ENCODE measurements around the gene MRI1. TPM values are rescaled to one million over a fixed set of nuclear protein-coding genes. Genes with fewer than 3 reads are reported as not detected.

The MRI1 gene
- total RNA-seq, 6 experiments from 2014 or later, result 14.5 to 30.5 (median 24.1) TPM

DNA sequence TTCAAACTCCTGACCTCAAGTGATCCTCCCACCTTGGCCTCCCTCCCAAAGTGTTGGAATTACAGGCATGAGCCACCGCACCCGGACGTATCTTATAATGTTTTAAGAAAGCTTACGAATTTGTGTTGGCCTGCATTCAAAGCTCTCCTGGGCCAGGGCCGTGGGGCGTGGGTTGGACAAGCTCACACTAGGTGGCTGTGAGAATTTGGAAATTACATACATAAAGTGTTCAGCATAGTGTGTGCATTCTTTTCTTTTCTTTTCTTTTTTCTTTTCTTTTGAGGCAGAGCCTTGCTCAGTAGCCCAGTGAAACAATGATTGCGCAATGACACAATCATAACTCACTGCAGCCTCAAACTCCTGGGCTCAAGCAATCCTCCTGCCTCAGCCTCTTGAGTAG is 33.5 kb downstream of the MRI1 start:
- no peak for DNase-seq
- H3K9me3 ChIP-seq, result no peaks in the 10 kb centered on the region
- no peak overlapping the region for H3K4me3 ChIP-seq
- TF ChIP-seq, protein P1, sequence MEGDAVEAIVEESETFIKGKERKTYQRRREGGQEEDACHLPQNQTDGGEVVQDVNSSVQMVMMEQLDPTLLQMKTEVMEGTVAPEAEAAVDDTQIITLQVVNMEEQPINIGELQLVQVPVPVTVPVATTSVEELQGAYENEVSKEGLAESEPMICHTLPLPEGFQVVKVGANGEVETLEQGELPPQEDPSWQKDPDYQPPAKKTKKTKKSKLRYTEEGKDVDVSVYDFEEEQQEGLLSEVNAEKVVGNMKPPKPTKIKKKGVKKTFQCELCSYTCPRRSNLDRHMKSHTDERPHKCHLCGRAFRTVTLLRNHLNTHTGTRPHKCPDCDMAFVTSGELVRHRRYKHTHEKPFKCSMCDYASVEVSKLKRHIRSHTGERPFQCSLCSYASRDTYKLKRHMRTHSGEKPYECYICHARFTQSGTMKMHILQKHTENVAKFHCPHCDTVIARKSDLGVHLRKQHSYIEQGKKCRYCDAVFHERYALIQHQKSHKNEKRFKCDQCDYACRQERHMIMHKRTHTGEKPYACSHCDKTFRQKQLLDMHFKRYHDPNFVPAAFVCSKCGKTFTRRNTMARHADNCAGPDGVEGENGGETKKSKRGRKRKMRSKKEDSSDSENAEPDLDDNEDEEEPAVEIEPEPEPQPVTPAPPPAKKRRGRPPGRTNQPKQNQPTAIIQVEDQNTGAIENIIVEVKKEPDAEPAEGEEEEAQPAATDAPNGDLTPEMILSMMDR (IDR thresholded peaks at IDR 0.05), result no peak
- TF ChIP-seq POLR2A (IDR thresholded peaks at IDR 0.05), result no peak
- peaks cover 0 to 10% (median 0%) of the 10 kb centered on the region in 4 donors for H3K4me1 ChIP-seq
- no peaks in the 10 kb centered on the region for H3K27me3 ChIP-seq
- ATAC-seq, result no peak
- intact Hi-C loops (cut with DNase I), result no loop called here
- H3K36me3 ChIP-seq, result no peaks in the 10 kb centered on the region
- 69% methylated on average over 4 of the region's 7 CpGs for WGBS (ENCODE audit: insufficient coverage, low coverage, low lambda C conversion rate, missing lambda C conversion rate)
- H3K27ac ChIP-seq, result no peak overlapping the region

DNA sequence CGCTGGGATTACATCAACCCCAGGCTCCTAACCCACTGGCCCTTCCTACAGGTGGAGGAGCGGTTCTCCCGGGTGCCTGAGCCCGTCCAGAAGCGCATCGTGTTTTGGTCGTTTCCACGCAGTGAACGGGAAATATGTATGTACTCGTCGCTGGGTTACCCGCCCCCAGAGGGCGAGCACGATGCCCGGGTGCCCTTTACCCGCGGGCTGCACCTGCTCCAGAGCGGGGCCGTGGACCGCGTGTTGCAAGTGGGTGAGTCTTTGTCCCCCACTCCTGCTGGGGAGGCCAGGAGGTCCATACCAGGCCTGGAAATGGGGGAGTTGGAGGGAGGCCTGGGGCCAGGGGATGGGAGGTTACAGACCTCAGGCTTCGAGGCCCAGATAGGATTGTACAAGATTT is 35.3 kb downstream of the MRI1 start:
- intact Hi-C loops (cut with DNase I), result no loop called here
- Histone ChIP-seq H3K27ac (no peak overlapping the region), H3K27me3 (no peaks in the 10 kb centered on the region), H3K9me3 (no peaks in the 10 kb centered on the region), H3K4me1 (peaks cover 0 to 6% (median 0%) of the 10 kb centered on the region in 4 donors), H3K4me3 (no peak overlapping the region), H3K36me3 (no peaks in the 10 kb centered on the region)
- ATAC-seq (no peak), DNase-seq (no peak)
- TF ChIP-seq, protein P1 (IDR thresholded peaks at IDR 0.05), result no peak
- no peak for TF ChIP-seq POLR2A (IDR thresholded peaks at IDR 0.05)
- WGBS (ENCODE audit: insufficient coverage, low coverage, low lambda C conversion rate, missing lambda C conversion rate), result 100% methylated on average over 8 of the region's 22 CpGs

DNA sequence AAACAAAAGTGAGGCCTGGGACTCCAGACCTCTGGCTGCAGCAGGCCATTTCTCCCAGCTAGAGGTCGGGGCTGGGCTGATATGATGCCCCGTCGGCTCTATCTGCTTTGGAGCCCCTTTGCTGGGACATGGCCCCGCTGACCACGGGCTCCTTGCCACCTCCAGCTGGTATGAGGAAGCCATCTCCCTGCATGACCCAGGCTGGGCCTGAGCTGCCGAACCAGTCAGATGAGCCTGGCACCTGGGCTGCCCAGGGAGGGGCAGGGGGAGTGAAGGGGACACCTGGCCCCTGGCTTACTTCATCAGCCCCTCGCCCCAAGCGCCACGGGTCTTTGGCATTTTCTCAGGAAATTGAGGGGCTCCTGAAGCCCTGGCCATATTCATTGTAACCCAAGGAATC is 38.7 kb downstream of the MRI1 start:
- intact Hi-C loops (cut with DNase I), result no loop called here
- WGBS (ENCODE audit: insufficient coverage, low coverage, low lambda C conversion rate, missing lambda C conversion rate), result no CpG with 5 or more reads among the region's 9 CpGs
- Histone ChIP-seq H3K4me3 (no peak overlapping the region), H3K9me3 (no peaks in the 10 kb centered on the region), H3K27ac (no peak overlapping the region), H3K27me3 (no peaks in the 10 kb centered on the region), H3K4me1 (no peaks in the 10 kb centered on the region), H3K36me3 (peaks cover 0 to 2% (median 0%) of the 10 kb centered on the region in 4 donors)
- DNase-seq (no peak), ATAC-seq (peak in 2 of 4 donors; percentile 34 to 46)
- TF ChIP-seq, protein P1 (IDR thresholded peaks at IDR 0.05), result no peak
- TF ChIP-seq POLR2A (IDR thresholded peaks at IDR 0.05), result no peak

DNA sequence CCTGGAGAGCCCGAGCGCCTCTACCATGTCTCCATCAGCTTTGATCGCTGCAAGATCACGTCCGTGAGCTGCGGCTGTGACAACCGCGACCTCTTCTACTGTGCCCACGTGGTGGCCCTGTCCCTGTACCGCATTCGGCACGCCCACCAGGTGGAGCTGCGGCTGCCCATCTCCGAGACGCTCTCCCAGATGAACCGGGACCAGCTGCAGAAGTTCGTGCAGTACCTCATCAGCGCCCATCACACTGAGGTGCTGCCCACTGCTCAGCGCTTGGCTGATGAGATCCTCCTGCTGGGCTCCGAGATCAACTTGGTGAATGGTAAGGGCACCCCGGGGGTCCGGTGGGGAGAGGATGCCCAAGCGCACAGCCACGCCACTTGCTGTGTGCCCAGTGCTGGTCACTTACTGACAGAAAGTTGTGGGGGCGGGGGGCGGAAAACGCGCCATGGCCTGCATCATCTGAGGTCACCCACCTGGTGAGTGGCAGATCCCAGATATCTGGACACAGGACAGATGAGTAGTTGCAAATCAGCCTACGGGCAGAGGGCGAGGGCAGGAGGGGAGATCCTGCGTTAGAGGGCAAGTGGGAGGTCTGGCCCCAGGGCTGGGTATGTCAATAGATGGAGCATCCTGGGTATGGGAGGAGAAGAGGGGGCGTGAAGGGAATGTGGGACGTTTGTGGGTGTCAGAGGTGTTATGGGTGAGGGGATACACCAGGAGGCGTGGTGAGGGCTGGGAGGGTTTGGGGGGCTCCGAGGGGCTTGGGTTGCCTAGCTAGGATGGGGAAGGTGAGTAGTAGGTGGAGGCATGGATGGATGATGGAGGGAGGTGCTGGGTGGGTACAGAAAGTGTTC is 40.7 kb downstream of the MRI1 start:
- no peak overlapping the region for H3K27ac ChIP-seq
- intact Hi-C loops (cut with DNase I), result no loop called here
- WGBS (ENCODE audit: insufficient coverage, low coverage, low lambda C conversion rate, missing lambda C conversion rate), result 83% methylated on average over 27 of the region's 35 CpGs
- DNase-seq (no peak), ATAC-seq (peak in 3 of 4 donors; percentile 18 to 37 (median 29))
- TF ChIP-seq, protein P1 (IDR thresholded peaks at IDR 0.05), result peak in 1 of 4 donors; percentile 16
- no peak for TF ChIP-seq POLR2A (IDR thresholded peaks at IDR 0.05)
- H3K9me3 ChIP-seq, result no peaks in the 10 kb centered on the region
- H3K4me3 ChIP-seq, result no peak overlapping the region
- no peaks in the 10 kb centered on the region for H3K4me1 ChIP-seq
- H3K36me3 ChIP-seq, result peaks cover 0 to 2% (median 0%) of the 10 kb centered on the region in 4 donors
- H3K27me3 ChIP-seq, result no peaks in the 10 kb centered on the region

Data from right lobe of liver (tissue), 6 donors.